Liver (tissue), 9 donors: ENCODE measurements around the gene NR5A2. TPM values are rescaled to one million over a fixed set of nuclear protein-coding genes. Genes with fewer than 3 reads are reported as not detected.

ENCODE experiments used
- DNase-seq: peaks from one replicate; pipeline ENCODE4 v3.0.0-alpha.2; 2017; ENCODE audit warnings: low spot score
- H3K27ac ChIP-seq, 2 donors: one replicate each; pipeline ENCODE4 v1.7.0; 2013; ENCODE audit warnings: inconsistent platforms in 2 of 2, low read length in 2 of 2, control low read depth in 1 of 2, low read depth in 1 of 2, mild to moderate bottlenecking in 1 of 2
- H3K27me3 ChIP-seq, 4 donors: one replicate each; pipeline versions ENCODE4 v1.6.1 to v1.7.0; 2013; ENCODE audit warnings: low read length in 3 of 4, inconsistent platforms in 1 of 4, mild to moderate bottlenecking in 1 of 4, moderate library complexity in 1 of 4; ENCODE audit not compliant: control insufficient read depth in 4 of 4, insufficient read depth in 4 of 4
- H3K36me3 ChIP-seq, 4 donors: one replicate each; pipeline versions ENCODE4 v1.6.1 to v1.7.0; 2013; ENCODE audit warnings: low read length in 3 of 4, mild to moderate bottlenecking in 3 of 4, low read depth in 1 of 4, moderate library complexity in 1 of 4; ENCODE audit not compliant: control insufficient read depth in 4 of 4, insufficient read depth in 3 of 4
- H3K4me1 ChIP-seq, 4 donors: one replicate each; pipeline versions ENCODE4 v1.6.1 to v1.7.0; 2013; ENCODE audit warnings: low read length in 3 of 4, mild to moderate bottlenecking in 3 of 4, moderate library complexity in 1 of 4; ENCODE audit not compliant: control insufficient read depth in 4 of 4, insufficient read depth in 4 of 4
- H3K4me3 ChIP-seq, 3 donors: one replicate each; pipeline versions ENCODE4 v1.6.1 to v1.7.0; 2013; ENCODE audit warnings: low read length in 3 of 3, control low read depth in 1 of 3, low read depth in 1 of 3, mild to moderate bottlenecking in 1 of 3
- H3K9ac ChIP-seq, 2 donors: one replicate each; pipeline ENCODE4 v1.7.0; 2013; ENCODE audit warnings: low read length in 2 of 2, mild to moderate bottlenecking in 2 of 2, moderate library complexity in 2 of 2, control low read depth in 1 of 2, low read depth in 1 of 2
- H3K9me3 ChIP-seq, 4 donors: one replicate each; pipeline versions ENCODE4 v1.6.1 to v1.7.0; 2013; ENCODE audit warnings: low read length in 3 of 4; ENCODE audit not compliant: control insufficient read depth in 4 of 4
- ATF3 ChIP-seq: IDR thresholded peaks from 2 replicates; pipeline ENCODE4 v1.6.1; 2016; ENCODE audit warnings: antibody characterized with exemption
- CTCF ChIP-seq: fragments of 150-350 bp; IDR thresholded peaks from 2 replicates; pipeline ENCODE4 v1.5.1; 2017; ENCODE audit warnings: improper control_type of control experiment, low read depth, low read length; ENCODE audit not compliant: missing input control
- EGR1 ChIP-seq, 2 donors: IDR thresholded peaks; 2 replicates each; pipeline ENCODE4 v1.6.1; 2016 to 2018; ENCODE audit warnings: antibody characterized with exemption in 2 of 2, low read depth in 2 of 2
- FOXA1 ChIP-seq: IDR thresholded peaks from 2 replicates; pipeline ENCODE4 v1.6.1; 2016; ENCODE audit warnings: antibody characterized with exemption
- FOXA2 ChIP-seq: IDR thresholded peaks from 2 replicates; pipeline ENCODE4 v1.6.1; 2016; ENCODE audit warnings: antibody characterized with exemption
- GABPA ChIP-seq, 2 donors: IDR thresholded peaks in 1 of 2; conservative IDR thresholded peaks in 1 of 2; 2 replicates each; pipeline ENCODE4 v1.6.1; 2016; ENCODE audit warnings: antibody characterized with exemption in 2 of 2, mild to moderate bottlenecking in 1 of 2, moderate library complexity in 1 of 2
- HNF4A ChIP-seq, 2 donors: conservative IDR thresholded peaks; 2 replicates each; pipeline ENCODE4 v1.6.1; 2016; ENCODE audit warnings: antibody characterized with exemption in 2 of 2, mild to moderate bottlenecking in 2 of 2
- HNF4G ChIP-seq: IDR thresholded peaks from 2 replicates; pipeline ENCODE4 v1.6.1; 2016; ENCODE audit warnings: antibody characterized with exemption
- JUND ChIP-seq, 2 donors: IDR thresholded peaks; 2 replicates each; pipeline ENCODE4 v1.6.1; 2016; ENCODE audit warnings: antibody characterized with exemption in 2 of 2
- MAX ChIP-seq: IDR thresholded peaks from 2 replicates; pipeline ENCODE4 v1.6.1; 2016; ENCODE audit warnings: antibody characterized with exemption
- NR2F2 ChIP-seq: IDR thresholded peaks from 2 replicates; pipeline ENCODE4 v1.6.1; 2016; ENCODE audit warnings: antibody characterized with exemption
- RAD21 ChIP-seq, 2 donors: IDR thresholded peaks; 2 replicates each; pipeline ENCODE4 v1.6.1; 2016; ENCODE audit warnings: antibody characterized with exemption in 2 of 2, mild to moderate bottlenecking in 2 of 2
- REST ChIP-seq: IDR thresholded peaks from 2 replicates; pipeline ENCODE4 v1.6.1; 2016; ENCODE audit warnings: antibody characterized with exemption, mild to moderate bottlenecking
- RXRA ChIP-seq, 2 donors: IDR thresholded peaks; 2 replicates each; pipeline ENCODE4 v1.6.1; 2017 to 2018; ENCODE audit warnings: antibody characterized with exemption in 2 of 2, mild to moderate bottlenecking in 1 of 2
- SP1 ChIP-seq: IDR thresholded peaks from 2 replicates; pipeline ENCODE4 v1.6.1; 2018; ENCODE audit warnings: antibody characterized with exemption, mild to moderate bottlenecking
- TAF1 ChIP-seq: conservative IDR thresholded peaks from 2 replicates; pipeline ENCODE4 v1.6.1; 2016; ENCODE audit warnings: antibody characterized with exemption, mild to moderate bottlenecking
- YY1 ChIP-seq: IDR thresholded peaks from 2 replicates; pipeline ENCODE4 v1.6.1; 2016; ENCODE audit warnings: antibody characterized with exemption, mild to moderate bottlenecking
- ZBTB33 ChIP-seq: IDR thresholded peaks from 2 replicates; pipeline ENCODE4 v1.6.1; 2016; ENCODE audit warnings: antibody characterized with exemption
- WGBS: extraction: QIAGEN DNeasy Blood & Tissue Kit; methylation state at CpG from one replicate; pipeline ENCODE4 v1.1.7; 2013; 5-methylcytosine and 5-hydroxymethylcytosine counted together
- polyA plus RNA-seq, 2 donors: library from polyadenylated mRNA; stranded (reverse) in 1 of 2; unstranded in 1 of 2; fragments of 200-250 nt in 1 of 2; fragments of >200 nt in 1 of 2; fragmentation: Nextera tagmentation in 1 of 2; extraction: Ambion mirVana in 1 of 2; gene quantifications; one replicate each; pipeline versions ENCODE4 v1.2.1 to v1.2.3, GENCODE V29; 2013 to 2015
- total RNA-seq, 2 donors: library from RNA; depleted of rRNA; stranded (reverse); fragments of >200 nt; gene quantifications; one replicate each; pipeline ENCODE4 v1.2.3, GENCODE V29; 2014
- donor health status: healthy.
- donor health status: healthy.
- donor health status: healthy.
- donor health status: healthy.
- donor health status: healthy.

Gene NR5A2
- total and polyA plus RNA-seq, 4 donors, result 10.0 to 37.5 (median 21.1) TPM

- no peak for TF ChIP-seq ZBTB33
Measured at GRCh38 chr1:199983531-199983930, 44.0 kb upstream of the NR5A2 start (continued).

- no peak for DNase-seq
- Histone ChIP-seq H3K36me3 (no peaks in the 10 kb centered on the region), H3K27me3 (no peaks in the 10 kb centered on the region), H3K27ac (no peak overlapping the region), H3K4me1 (peaks cover 0 to 8% (median 5%) of the 10 kb centered on the region in 4 donors), H3K4me3 (no peak overlapping the region), H3K9ac (no peak overlapping the region), H3K9me3 (no peaks in the 10 kb centered on the region)
- whole genome bisulfite sequencing, result 18% methylated on average over 3 of the region's 3 CpGs
- TF ChIP-seq FOXA2 (peak; percentile 50), SP1 (peak; percentile 59), HNF4A (conservative IDR thresholded peaks at IDR 0.05) (peak; percentile 23 to 49), TAF1 (no peak), RXRA (IDR thresholded peaks at IDR 0.05) (peak; percentile 43 to 60), JUND (IDR thresholded peaks at IDR 0.05) (no peak), ZBTB33 (no peak), HNF4G (no peak), GABPA (IDR thresholded peaks at IDR 0.05 in 1 of 2, conservative IDR thresholded peaks at IDR 0.05 in 1 of 2) (no peak), REST (no peak), MAX (no peak), ATF3 (no peak), CTCF (no peak), FOXA1 (peak; percentile 40), RAD21 (IDR thresholded peaks at IDR 0.05) (peak; percentile 7 to 30), NR2F2 (no peak), YY1 (peak; percentile 31), EGR1 (IDR thresholded peaks at IDR 0.05; ENCODE audit: low read depth in 2 of 2) (no peak)
Measured at GRCh38 chr1:199995096-199995685, 32.3 kb upstream of the NR5A2 start.
